GM21515 (cell line): ENCODE results near the gene KIAA1549.

ENCODE experiments used
- ATAC-seq: cut with Tn5 transposase; IDR thresholded peaks from one replicate; pipeline ENCODE4 v1.9.1; 2021; ENCODE audit not compliant: unreplicated experiment

KIAA1549 gene

GRCh38 chr7:138911007-138911406 is 70.2 kb downstream of the KIAA1549 start:
- ATAC-seq, result no peak

- no peak for ATAC-seq
These were observed 73.3 kb downstream of the KIAA1549 start for GRCh38 chr7:138907850-138908249.

- no peak for ATAC-seq
These were observed 73.9 kb downstream of the KIAA1549 start for GRCh38 chr7:138907201-138907847.

- ATAC-seq, result no peak
These were observed 77.2 kb downstream of the KIAA1549 start for GRCh38 chr7:138903859-138904435.

- ATAC-seq, result no peak
These were observed 77.9 kb downstream of the KIAA1549 start for GRCh38 chr7:138903186-138903820.

- no peak for ATAC-seq
These were observed 79.0 kb downstream of the KIAA1549 start for GRCh38 chr7:138902161-138902560.

- ATAC-seq, result no peak
These were observed 81.0 kb downstream of the KIAA1549 start for GRCh38 chr7:138900035-138900828.

- ATAC-seq, result no peak
These were observed 82.4 kb downstream of the KIAA1549 start for GRCh38 chr7:138898802-138899201.

GRCh38 chr7:138898255-138898654 is 82.9 kb downstream of the KIAA1549 start:
- ATAC-seq, result peak; percentile 64

GRCh38 chr7:138895679-138896078 is 85.5 kb downstream of the KIAA1549 start:
- no peak for ATAC-seq

GRCh38 chr7:138893258-138893657 is 87.9 kb downstream of the KIAA1549 start:
- ATAC-seq, result no peak

GRCh38 chr7:138892812-138893211 is 88.4 kb downstream of the KIAA1549 start:
- ATAC-seq, result no peak

- ATAC-seq, result no peak
These were observed 89.1 kb downstream of the KIAA1549 start for GRCh38 chr7:138892006-138892630.

- no peak for ATAC-seq
These were observed 89.8 kb downstream of the KIAA1549 start for GRCh38 chr7:138891446-138891810.

- no peak for ATAC-seq
These were observed 90.4 kb downstream of the KIAA1549 start for GRCh38 chr7:138890499-138891445.

- ATAC-seq, result no peak
These were observed 91.3 kb downstream of the KIAA1549 start for GRCh38 chr7:138889582-138890498.

- ATAC-seq, result no peak
These were observed 93.1 kb downstream of the KIAA1549 start for GRCh38 chr7:138887872-138888656.

- ATAC-seq, result no peak
These were observed 94.0 kb downstream of the KIAA1549 start for GRCh38 chr7:138887085-138887710.
